Measurements from ENCODE around the gene UNC93B1.
A peak's percentile ranks its signal among the peaks of the same experiment; 100 is the strongest.

The UNC93B1 gene

GRCh38 chr11:68026391-68027105, 22.7 kb upstream of the UNC93B1 start:
- no peak for TF ChIP-seq CTCF (conservative IDR thresholded peaks at IDR 0.05; ENCODE audit: low read depth, low read length)
- H3K4me3 ChIP-seq (ENCODE audit: low read length): no peak overlapping the region
- no peak for DNase-seq (ENCODE audit: low read depth)

GRCh38 chr11:68025047-68025446, 21.1 kb upstream of the UNC93B1 start:
- TF ChIP-seq CTCF (conservative IDR thresholded peaks at IDR 0.05; ENCODE audit: low read depth, low read length): no peak
- no peak for DNase-seq (ENCODE audit: low read depth)
- H3K4me3 ChIP-seq (ENCODE audit: low read length): no peak overlapping the region

GRCh38 chr11:68024508-68024907, 20.6 kb upstream of the UNC93B1 start:
- no peak overlapping the region for H3K4me3 ChIP-seq (ENCODE audit: low read length)
- no peak for TF ChIP-seq CTCF (conservative IDR thresholded peaks at IDR 0.05; ENCODE audit: low read depth, low read length)
- no peak for DNase-seq (ENCODE audit: low read depth)

- no peak for DNase-seq (ENCODE audit: low read depth)
- TF ChIP-seq CTCF (conservative IDR thresholded peaks at IDR 0.05; ENCODE audit: low read depth, low read length): no peak
- H3K4me3 ChIP-seq (ENCODE audit: low read length): no peak overlapping the region
Measured at GRCh38 chr11:68022531-68022930, 18.6 kb upstream of the UNC93B1 start.

- TF ChIP-seq CTCF (conservative IDR thresholded peaks at IDR 0.05; ENCODE audit: low read depth, low read length): peak; percentile 60
- H3K4me3 ChIP-seq (ENCODE audit: low read length): no peak overlapping the region
- DNase-seq (ENCODE audit: low read depth): no peak
Measured at GRCh38 chr11:68021167-68021787, 17.4 kb upstream of the UNC93B1 start.

GRCh38 chr11:68020575-68020974, 16.7 kb upstream of the UNC93B1 start:
- TF ChIP-seq CTCF (conservative IDR thresholded peaks at IDR 0.05; ENCODE audit: low read depth, low read length): peak; percentile 62
- H3K4me3 ChIP-seq (ENCODE audit: low read length): no peak overlapping the region
- DNase-seq (ENCODE audit: low read depth): no peak

- no peak for TF ChIP-seq CTCF (conservative IDR thresholded peaks at IDR 0.05; ENCODE audit: low read depth, low read length)
- no peak for DNase-seq (ENCODE audit: low read depth)
- no peak overlapping the region for H3K4me3 ChIP-seq (ENCODE audit: low read length)
Measured at GRCh38 chr11:68019486-68019885, 15.6 kb upstream of the UNC93B1 start.

Measured in retinal pigment epithelial cell (primary cell).